NCI-H1436 treated with DMSO at 0.1 percent for 48 hours (cell line): Measurements from ENCODE around the gene PTPN9.
"Not testable (repeated sequence)": the region's sequence is repeated elsewhere in the genome, so short reads cannot be mapped to it uniquely, and the experiment has no call there.

ENCODE experiments used
- DNase-seq: peaks from one replicate; lab custom pipeline; 2025; lab: John Stamatoyannopoulos, UW

Gene PTPN9

GRCh38 chr15:75582943-75583342 lies 3.8 kb upstream of the PTPN9 start:
- not testable (repeated sequence) for DNase-seq

- no peak for DNase-seq
These were observed 755 bp downstream of the PTPN9 start for GRCh38 chr15:75578173-75578947.

GRCh38 chr15:75577401-75578172 lies 1.5 kb downstream of the PTPN9 start:
- DNase-seq: no peak

- DNase-seq: no peak
These were observed 5.3 kb downstream of the PTPN9 start for GRCh38 chr15:75573648-75574384.

- no peak for DNase-seq
These were observed 8.8 kb downstream of the PTPN9 start for GRCh38 chr15:75570126-75570845.

DNA sequence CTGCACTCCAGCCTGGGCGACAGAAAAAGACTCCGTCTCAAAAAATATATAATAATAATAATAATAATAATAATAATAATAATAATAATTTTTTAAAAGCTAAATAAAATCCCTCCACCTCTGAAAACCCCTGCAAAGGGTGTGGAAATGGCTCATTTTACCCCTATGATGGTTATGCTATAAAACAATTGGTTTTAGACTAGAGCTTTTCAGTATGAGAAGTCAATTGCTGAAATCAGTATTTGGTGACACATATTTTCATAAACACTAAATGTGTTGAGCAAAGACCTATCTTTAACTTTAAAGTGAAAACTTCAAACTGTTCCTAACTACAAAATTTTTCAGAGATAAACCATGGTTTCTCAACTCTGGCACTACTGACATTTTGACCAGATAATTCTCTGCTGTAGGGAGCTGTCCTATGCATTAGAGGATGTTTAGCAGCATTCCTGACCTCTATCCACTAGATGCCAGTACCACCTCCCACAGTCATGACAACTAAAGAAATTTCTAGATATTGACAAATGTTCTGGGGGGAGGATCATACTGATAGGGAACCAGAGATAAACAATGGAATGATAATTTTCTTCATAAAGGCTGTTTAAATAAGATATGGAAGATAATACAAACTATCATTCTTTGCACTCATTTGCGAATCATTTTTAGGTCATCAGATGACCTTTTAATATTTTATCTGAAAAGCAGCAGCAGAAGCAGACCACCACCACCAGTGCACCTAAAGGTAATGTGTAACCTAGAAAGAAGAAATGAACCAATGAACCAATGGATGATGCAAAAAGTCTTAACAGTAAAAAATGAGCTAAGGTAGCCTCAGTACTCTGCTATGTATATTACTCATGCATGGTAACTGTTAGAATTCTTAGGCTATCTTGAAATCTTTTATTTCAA lies 13.8 kb downstream of the PTPN9 start:
- DNase-seq: no peak

- DNase-seq: no peak
These were observed 17.2 kb downstream of the PTPN9 start for GRCh38 chr15:75561888-75562287.

DNA sequence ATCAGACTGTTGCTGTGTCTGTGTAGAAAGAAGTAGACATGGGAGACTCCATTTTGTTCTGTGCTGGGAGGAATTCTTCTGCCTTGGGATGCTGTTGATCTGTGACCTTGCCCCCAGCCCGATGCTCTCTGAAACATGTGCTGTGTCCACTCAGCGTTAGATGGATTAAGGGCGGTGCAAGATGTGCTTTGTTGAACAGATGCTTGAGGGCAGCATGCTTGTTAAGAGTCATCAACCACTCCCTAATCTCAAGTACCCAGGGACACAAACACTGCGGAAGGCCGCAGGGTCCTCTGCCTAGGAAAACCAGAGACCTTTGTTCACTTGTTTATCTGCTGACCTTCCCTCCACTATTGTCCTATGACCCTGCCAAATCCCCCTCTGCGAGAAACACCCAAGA lies 19.8 kb downstream of the PTPN9 start:
- not testable (repeated sequence) for DNase-seq

DNA sequence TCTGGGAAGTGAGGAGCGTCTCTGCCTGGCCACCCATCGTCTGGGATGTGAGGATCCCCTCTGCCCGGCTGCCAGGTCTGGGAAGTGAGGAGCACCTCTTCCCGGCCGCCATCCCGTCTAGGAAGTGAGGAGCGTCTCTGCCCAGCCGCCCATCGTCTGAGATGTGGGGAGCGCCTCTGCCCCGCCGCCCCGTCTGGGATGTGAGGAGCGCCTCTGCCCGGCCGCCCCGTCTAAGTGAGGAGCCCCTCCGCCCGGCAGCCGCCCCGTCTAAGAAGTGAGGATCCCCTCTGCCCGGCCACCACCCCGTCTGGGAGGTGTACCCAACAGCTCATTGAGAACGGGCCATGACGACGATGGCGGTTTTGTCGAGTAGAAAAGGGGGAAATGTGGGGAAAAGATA lies 20.2 kb downstream of the PTPN9 start:
- DNase-seq: not testable (repeated sequence)

GRCh38 chr15:75554717-75555116 lies 24.4 kb downstream of the PTPN9 start:
- no peak for DNase-seq

- no peak for DNase-seq
These were observed 25.5 kb downstream of the PTPN9 start for GRCh38 chr15:75553659-75554058.

DNA sequence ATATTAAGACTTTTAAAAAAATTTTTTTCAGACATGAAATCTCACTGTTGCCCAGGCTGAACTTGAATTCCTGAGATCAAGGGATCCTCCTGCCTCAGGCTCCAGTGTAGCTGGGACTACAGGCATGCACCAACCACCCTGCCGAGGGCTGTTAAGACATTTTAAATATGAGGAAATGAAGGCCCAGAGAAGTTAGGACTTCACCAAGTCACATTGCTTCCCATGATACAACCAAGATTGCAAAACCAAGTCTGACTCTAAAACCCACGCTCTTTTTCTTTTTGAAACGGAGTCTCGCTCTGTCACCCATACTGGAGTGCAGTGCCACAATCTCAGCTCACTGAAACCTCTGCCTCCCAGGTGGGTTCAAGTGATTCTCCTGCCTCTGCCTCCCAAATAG lies 28.0 kb downstream of the PTPN9 start:
- DNase-seq: no peak

DNA sequence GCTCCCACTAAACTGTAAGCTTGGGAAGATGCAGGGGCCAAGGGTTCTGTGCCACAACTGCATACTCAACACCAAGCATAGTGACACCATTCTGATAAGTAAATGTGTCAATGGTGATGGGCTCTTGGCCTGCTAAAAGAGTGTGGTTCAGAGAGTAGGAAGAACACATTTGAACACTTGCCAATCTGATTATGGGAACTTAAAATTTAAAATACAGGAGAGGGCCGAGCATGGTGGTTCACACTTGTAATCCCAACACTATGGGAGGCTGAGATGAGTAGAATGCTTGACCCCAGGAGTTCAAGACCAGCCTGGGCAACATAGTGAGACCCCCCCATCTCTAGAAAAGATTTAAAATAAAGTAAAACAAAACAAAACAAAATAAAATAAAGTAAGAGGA lies 34.1 kb downstream of the PTPN9 start:
- DNase-seq: no peak

DNA sequence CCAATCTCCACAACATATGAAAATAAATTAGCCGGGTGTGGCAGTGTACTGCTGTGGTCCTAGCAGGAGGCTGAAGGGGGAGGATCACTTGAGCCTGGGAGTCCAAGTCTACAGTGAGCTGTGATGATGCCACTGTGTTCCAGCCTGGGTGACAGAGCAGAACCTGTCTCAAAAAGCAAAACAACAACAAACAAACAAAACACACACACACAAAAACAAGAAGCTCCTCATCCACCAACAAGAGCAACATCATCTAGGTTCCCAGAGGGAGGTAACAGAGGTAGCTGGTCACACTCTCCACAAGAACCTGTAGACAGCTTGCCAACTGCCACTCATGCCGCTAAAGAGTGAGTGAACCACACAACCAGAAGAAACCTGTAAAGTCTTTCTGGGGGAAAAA lies 34.8 kb downstream of the PTPN9 start:
- no peak for DNase-seq

- not testable (repeated sequence) for DNase-seq
These were observed 36.1 kb downstream of the PTPN9 start for GRCh38 chr15:75542949-75543545.

DNA sequence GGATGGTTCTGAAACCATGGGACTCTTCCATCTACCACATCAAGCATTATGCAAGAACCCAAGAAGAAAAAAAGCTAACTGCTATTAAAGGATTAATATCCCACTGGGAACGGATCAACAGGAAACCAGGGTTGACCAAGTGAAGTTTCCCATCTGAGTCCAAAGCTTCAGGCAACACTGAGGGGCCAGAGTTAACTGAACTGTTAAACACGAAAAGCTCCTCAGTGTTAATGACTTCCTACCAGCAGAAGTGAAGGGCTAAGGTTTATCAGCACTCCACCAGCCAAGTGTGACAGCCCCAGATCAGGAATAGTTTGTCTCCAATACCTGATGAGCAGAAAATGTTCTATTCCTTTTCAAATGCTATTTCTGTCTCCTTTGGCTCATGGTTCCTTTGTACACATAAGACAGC lies 36.7 kb downstream of the PTPN9 start:
- no peak for DNase-seq

DNA sequence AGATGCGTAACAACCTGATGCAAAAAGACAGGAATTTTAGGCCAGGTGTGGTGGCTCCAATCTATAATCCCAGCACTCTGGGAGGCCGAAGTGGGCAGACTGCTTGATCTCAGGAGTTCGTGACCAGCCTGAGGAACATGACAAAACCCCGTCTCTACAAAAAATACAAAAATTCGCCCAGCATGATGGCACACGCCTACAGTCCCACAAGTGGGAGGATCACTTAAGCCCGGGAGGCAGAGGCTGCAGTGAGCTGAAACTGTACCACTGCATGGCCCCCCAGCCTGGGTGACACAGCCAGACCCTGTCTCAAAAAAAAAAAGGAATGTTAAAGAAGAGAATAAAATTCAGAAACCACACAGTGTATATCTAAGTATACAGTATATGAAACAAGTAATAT lies 40.7 kb downstream of the PTPN9 start:
- no peak for DNase-seq

GRCh38 chr15:75533945-75534344 lies 45.2 kb downstream of the PTPN9 start:
- DNase-seq: no peak

DNA sequence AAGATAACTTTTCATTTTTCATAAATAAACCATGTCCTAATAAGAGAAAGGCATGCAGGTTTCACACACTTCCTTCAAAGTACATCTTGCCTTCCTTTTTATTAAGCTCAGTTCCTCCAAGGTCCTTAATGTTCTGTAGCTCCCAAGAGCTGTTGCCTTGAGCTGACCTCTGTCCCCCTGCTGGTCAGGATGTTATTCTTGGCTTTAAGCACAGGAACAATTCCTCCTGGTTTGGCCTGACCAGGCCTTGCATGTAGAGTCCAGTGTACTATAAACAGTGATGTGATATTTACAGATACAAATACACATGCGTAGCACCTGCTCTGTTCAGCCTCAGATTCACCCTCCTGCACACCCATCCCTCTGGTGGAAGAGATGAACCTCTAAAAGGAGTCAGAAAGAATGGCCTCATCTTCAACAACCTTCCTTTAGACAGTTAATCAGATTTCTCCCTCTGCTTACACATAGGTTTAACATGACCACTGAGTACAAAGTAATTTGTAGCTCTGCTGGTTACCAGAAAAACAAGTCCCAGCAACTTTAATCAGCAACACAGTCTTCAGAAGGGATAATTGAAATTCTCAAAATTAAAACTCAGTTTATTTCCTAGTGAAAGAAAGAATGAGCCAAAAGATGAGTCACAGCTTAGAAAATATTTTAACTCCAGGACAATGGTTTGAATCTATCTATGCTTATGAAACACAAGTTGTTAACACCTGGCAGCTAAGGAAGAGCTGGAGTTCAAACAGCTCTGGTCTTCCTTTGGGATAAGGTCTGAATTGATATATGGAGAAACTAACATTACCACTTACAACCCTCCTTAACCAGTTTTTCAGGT lies 46.5 kb downstream of the PTPN9 start:
- no peak for DNase-seq

DNA sequence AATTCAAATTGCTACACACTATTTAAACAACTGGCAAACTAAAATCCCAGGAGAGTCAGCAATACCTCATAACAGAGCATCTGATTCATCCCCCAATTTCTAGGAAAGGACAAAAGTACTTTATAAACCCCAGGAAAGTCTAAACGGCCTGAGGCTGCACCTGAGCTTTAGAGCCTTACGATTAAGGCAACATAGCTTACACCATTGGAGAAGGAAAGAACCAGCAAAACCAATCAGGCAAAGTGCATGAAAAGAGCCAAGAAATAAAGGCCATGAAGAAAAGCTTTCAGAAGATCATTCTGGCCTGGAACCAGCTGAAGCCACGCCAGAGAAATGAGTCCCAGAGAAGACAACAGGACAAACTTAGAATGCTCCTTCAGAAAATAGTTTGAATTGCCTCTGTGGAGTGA lies 48.1 kb downstream of the PTPN9 start:
- DNase-seq: no peak
